ENCODE results near the gene DCTD. TPM values are rescaled to one million over a fixed set of nuclear protein-coding genes. Genes with fewer than 3 reads are reported as not detected.

DCTD gene
- total and polyA plus RNA-seq, 4 donors = 36.9 to 52.9 (median 44.7) TPM

DNA sequence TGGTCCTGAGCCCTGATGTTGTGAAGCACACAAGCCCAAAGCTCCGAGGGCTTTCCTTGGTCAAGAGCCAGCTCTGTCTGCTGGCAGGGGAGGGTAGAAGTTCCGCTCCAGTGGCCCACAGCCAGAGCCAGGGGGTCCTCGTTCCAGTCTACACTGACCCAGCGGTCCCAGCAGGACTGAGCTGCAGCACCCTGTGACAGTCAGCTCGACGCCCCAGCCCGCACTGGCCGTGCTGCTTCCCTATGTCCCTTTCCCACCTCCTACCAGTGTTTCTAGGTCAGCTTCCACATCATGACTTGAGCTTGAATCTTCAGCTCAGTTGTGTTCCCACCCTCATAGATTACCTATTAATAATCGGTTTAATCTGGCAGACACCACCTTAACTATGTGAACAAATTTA, 22.5 kb upstream of the DCTD start:
- H3K9ac ChIP-seq (ENCODE audit: low read depth in 1 of 2, low read length in 2 of 2) = no peak overlapping the region
- 91% methylated on average over 9 of the region's 9 CpGs for WGBS
- no peak for DNase-seq (ENCODE audit: low spot score)
- TF ChIP-seq FOXA1 (IDR thresholded peaks at IDR 0.05) (no peak), SP1 (IDR thresholded peaks at IDR 0.05) (no peak), YY1 (IDR thresholded peaks at IDR 0.05) (no peak), HNF4A (conservative IDR thresholded peaks at IDR 0.05) (no peak), RXRA (IDR thresholded peaks at IDR 0.05) (no peak), JUND (IDR thresholded peaks at IDR 0.05) (no peak), HNF4G (IDR thresholded peaks at IDR 0.05) (no peak), FOXA2 (IDR thresholded peaks at IDR 0.05) (no peak), TAF1 (conservative IDR thresholded peaks at IDR 0.05) (no peak), GABPA (IDR thresholded peaks at IDR 0.05 in 1 of 2, conservative IDR thresholded peaks at IDR 0.05 in 1 of 2) (no peak), EGR1 (IDR thresholded peaks at IDR 0.05; ENCODE audit: low read depth in 2 of 2) (no peak), NR2F2 (IDR thresholded peaks at IDR 0.05) (no peak)
- TF ChIP-seq, protein P1, sequence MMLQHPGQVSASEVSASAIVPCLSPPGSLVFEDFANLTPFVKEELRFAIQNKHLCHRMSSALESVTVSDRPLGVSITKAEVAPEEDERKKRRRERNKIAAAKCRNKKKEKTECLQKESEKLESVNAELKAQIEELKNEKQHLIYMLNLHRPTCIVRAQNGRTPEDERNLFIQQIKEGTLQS (IDR thresholded peaks at IDR 0.05) = no peak
- TF ChIP-seq, protein P2, sequence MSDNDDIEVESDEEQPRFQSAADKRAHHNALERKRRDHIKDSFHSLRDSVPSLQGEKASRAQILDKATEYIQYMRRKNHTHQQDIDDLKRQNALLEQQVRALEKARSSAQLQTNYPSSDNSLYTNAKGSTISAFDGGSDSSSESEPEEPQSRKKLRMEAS (IDR thresholded peaks at IDR 0.05) = no peak
- TF ChIP-seq, protein P3, sequence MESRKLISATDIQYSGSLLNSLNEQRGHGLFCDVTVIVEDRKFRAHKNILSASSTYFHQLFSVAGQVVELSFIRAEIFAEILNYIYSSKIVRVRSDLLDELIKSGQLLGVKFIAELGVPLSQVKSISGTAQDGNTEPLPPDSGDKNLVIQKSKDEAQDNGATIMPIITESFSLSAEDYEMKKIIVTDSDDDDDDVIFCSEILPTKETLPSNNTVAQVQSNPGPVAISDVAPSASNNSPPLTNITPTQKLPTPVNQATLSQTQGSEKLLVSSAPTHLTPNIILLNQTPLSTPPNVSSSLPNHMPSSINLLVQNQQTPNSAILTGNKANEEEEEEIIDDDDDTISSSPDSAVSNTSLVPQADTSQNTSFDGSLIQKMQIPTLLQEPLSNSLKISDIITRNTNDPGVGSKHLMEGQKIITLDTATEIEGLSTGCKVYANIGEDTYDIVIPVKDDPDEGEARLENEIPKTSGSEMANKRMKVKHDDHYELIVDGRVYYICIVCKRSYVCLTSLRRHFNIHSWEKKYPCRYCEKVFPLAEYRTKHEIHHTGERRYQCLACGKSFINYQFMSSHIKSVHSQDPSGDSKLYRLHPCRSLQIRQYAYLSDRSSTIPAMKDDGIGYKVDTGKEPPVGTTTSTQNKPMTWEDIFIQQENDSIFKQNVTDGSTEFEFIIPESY (IDR thresholded peaks at IDR 0.05) = no peak
- TF ChIP-seq, protein P4, sequence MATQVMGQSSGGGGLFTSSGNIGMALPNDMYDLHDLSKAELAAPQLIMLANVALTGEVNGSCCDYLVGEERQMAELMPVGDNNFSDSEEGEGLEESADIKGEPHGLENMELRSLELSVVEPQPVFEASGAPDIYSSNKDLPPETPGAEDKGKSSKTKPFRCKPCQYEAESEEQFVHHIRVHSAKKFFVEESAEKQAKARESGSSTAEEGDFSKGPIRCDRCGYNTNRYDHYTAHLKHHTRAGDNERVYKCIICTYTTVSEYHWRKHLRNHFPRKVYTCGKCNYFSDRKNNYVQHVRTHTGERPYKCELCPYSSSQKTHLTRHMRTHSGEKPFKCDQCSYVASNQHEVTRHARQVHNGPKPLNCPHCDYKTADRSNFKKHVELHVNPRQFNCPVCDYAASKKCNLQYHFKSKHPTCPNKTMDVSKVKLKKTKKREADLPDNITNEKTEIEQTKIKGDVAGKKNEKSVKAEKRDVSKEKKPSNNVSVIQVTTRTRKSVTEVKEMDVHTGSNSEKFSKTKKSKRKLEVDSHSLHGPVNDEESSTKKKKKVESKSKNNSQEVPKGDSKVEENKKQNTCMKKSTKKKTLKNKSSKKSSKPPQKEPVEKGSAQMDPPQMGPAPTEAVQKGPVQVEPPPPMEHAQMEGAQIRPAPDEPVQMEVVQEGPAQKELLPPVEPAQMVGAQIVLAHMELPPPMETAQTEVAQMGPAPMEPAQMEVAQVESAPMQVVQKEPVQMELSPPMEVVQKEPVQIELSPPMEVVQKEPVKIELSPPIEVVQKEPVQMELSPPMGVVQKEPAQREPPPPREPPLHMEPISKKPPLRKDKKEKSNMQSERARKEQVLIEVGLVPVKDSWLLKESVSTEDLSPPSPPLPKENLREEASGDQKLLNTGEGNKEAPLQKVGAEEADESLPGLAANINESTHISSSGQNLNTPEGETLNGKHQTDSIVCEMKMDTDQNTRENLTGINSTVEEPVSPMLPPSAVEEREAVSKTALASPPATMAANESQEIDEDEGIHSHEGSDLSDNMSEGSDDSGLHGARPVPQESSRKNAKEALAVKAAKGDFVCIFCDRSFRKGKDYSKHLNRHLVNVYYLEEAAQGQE (IDR thresholded peaks at IDR 0.05) = no peak
- no peak overlapping the region for H3K27ac ChIP-seq (ENCODE audit: low read depth in 1 of 2, low read length in 2 of 2)
- H3K27me3 ChIP-seq (ENCODE audit: control insufficient read depth in 4 of 4, insufficient read depth in 4 of 4, low read length in 3 of 4) = no peaks in the 10 kb centered on the region
- H3K9me3 ChIP-seq (ENCODE audit: control insufficient read depth in 4 of 4, low read length in 3 of 4) = no peaks in the 10 kb centered on the region
- H3K4me1 ChIP-seq (ENCODE audit: control insufficient read depth in 4 of 4, insufficient read depth in 4 of 4, low read length in 3 of 4) = peaks cover 0 to 5% (median 2%) of the 10 kb centered on the region in 4 donors
- no peaks in the 10 kb centered on the region for H3K36me3 ChIP-seq (ENCODE audit: control insufficient read depth in 4 of 4, insufficient read depth in 3 of 4, low read depth in 1 of 4, low read length in 3 of 4)
- no peak overlapping the region for H3K4me3 ChIP-seq (ENCODE audit: low read depth in 1 of 3, low read length in 3 of 3)

DNA sequence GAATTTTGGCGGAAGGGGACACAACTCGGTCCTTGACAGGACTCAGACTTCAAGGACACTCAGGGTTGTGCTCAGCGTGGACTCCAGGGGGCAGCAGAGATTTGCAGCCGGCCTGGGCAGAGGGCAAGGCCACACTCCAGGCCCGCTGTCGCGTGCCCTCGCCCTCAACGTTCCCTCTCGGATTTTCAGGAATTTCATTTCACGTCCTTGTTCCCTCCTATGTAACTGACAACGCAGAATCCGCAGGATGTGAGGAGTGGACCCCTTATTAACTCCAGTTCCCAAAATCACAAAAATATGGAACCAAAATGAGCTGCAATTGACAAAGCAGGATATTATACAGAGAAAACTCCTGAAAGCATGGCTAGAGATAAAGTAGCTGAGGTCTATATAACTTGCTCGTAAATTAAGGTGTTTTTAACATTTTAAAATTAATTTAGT, 21.0 kb upstream of the DCTD start:
- TF ChIP-seq HNF4G (IDR thresholded peaks at IDR 0.05) (no peak), HNF4A (conservative IDR thresholded peaks at IDR 0.05) (peak; percentile 68 to 81), RAD21 (IDR thresholded peaks at IDR 0.05) (peak; percentile 93 to 99), TAF1 (conservative IDR thresholded peaks at IDR 0.05) (no peak), SP1 (IDR thresholded peaks at IDR 0.05) (no peak), RXRA (IDR thresholded peaks at IDR 0.05) (peak in 1 of 2 donors; percentile 31)
- TF ChIP-seq, protein P5, sequence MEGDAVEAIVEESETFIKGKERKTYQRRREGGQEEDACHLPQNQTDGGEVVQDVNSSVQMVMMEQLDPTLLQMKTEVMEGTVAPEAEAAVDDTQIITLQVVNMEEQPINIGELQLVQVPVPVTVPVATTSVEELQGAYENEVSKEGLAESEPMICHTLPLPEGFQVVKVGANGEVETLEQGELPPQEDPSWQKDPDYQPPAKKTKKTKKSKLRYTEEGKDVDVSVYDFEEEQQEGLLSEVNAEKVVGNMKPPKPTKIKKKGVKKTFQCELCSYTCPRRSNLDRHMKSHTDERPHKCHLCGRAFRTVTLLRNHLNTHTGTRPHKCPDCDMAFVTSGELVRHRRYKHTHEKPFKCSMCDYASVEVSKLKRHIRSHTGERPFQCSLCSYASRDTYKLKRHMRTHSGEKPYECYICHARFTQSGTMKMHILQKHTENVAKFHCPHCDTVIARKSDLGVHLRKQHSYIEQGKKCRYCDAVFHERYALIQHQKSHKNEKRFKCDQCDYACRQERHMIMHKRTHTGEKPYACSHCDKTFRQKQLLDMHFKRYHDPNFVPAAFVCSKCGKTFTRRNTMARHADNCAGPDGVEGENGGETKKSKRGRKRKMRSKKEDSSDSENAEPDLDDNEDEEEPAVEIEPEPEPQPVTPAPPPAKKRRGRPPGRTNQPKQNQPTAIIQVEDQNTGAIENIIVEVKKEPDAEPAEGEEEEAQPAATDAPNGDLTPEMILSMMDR (IDR thresholded peaks at IDR 0.05; ENCODE audit: low read depth, low read length, missing input control) = peak; percentile 92
- peak; percentile 74 for DNase-seq (ENCODE audit: low spot score)
- peaks cover 0 to 5% (median 2%) of the 10 kb centered on the region in 4 donors for H3K4me1 ChIP-seq (ENCODE audit: control insufficient read depth in 4 of 4, insufficient read depth in 4 of 4, low read length in 3 of 4)
- no peaks in the 10 kb centered on the region for H3K36me3 ChIP-seq (ENCODE audit: control insufficient read depth in 4 of 4, insufficient read depth in 3 of 4, low read depth in 1 of 4, low read length in 3 of 4)
- no peak overlapping the region for H3K9ac ChIP-seq (ENCODE audit: low read depth in 1 of 2, low read length in 2 of 2)
- H3K9me3 ChIP-seq (ENCODE audit: control insufficient read depth in 4 of 4, low read length in 3 of 4) = no peaks in the 10 kb centered on the region
- no peak overlapping the region for H3K4me3 ChIP-seq (ENCODE audit: low read depth in 1 of 3, low read length in 3 of 3)
- H3K27ac ChIP-seq (ENCODE audit: low read depth in 1 of 2, low read length in 2 of 2) = no peak overlapping the region
- 7% methylated on average over 14 of the region's 14 CpGs for WGBS
- no peaks in the 10 kb centered on the region for H3K27me3 ChIP-seq (ENCODE audit: control insufficient read depth in 4 of 4, insufficient read depth in 4 of 4, low read length in 3 of 4)

All from liver (tissue), 9 donors.